ENCODE measurements around the gene TPRG1L.

The TPRG1L gene

GRCh38 chr1:3649342-3650247, 24.8 kb downstream of the TPRG1L start, which contains the start of gene WRAP73:
Gene WRAP73, minus strand, starts transcription at chr1:3650103. Its CDS starts 104 bp downstream, at chr1:3649999.
- peak; percentile 88 for DNase-seq

GRCh38 chr1:3650248-3651025, 25.6 kb downstream of the TPRG1L start:
- DNase-seq, result no peak

DNA sequence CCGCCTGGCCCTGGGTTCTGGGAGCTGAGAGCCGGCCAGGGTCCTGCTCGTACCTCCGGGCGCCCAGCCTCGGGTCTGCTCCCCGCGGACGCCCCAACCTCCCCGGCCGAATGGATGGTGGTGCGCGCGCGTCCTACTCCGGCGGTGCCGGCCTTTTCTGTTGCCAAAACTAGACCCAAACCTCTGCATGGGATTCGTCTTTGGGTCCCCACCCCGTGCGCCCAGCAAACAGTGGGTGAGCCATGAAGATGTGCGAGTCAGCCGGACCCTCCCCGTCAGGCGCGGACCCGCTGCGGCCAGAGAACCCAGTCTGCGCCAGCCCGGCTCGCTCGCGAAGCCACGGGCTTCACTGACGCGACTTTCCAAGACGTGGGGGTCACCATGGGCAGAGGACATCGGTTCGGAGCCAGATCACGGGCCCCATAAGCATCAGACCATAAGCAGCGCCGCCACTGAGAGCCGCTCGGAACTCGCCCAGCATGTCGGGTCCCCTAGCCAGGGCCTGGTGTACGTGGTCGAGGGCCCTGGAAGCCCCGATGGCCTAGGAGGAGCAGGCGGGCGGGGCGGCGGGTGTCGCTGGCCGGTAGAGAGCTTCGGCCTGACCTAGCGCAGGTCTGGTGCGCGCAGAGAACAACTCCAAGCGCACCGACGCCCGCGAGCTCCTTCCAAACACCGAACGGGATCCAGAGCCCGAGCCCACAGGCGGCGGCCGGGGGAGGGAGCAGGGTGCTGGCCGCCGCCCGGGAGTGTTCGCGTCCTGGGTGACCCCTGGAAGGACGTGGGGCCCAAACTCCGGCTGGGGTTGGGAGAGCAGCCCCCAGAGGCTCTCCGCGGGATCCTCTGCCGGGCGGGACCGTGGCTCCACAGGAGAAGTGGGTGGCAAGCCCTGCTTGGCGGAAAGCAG, 26.5 kb downstream of the TPRG1L start:
- DNase-seq, result no peak

DNA sequence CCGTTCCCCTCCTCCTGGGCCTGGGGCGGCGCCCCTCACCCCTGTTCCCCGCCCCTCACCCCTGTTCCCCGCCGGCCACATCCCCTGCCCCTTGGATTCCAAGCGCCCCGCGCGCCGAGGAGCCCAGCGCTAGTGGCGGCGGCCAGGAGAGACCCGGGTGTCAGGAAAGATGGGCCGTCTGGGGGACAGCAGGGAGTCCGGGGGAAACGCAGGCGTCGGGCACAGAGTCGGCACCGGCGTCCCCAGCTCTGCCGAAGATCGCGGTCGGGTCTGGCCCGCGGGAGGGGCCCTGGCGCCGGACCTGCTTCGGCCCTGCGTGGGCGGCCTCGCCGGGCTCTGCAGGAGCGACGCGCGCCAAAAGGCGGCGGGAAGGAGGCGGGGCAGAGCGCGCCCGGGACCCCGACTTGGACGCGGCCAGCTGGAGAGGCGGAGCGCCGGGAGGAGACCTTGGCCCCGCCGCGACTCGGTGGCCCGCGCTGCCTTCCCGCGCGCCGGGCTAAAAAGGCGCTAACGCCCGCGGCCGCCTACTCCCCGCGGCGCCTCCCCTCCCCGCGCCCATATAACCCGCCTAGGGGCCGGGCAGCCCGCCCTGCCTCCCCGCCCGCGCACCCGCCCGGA, 27.2 kb downstream of the TPRG1L start, which contains the start of gene TP73:
Gene TP73 (plus strand): TSS at position 587 of the 618 bp plus-strand sequence. CDS start 29,850 bp downstream, outside the sequence.
- no peak for DNase-seq

- no peak for DNase-seq
Observed at GRCh38 chr1:3652548-3653285, 27.9 kb downstream of the TPRG1L start.

GRCh38 chr1:3653286-3653618, 28.4 kb downstream of the TPRG1L start:
- DNase-seq, result no peak

DNA sequence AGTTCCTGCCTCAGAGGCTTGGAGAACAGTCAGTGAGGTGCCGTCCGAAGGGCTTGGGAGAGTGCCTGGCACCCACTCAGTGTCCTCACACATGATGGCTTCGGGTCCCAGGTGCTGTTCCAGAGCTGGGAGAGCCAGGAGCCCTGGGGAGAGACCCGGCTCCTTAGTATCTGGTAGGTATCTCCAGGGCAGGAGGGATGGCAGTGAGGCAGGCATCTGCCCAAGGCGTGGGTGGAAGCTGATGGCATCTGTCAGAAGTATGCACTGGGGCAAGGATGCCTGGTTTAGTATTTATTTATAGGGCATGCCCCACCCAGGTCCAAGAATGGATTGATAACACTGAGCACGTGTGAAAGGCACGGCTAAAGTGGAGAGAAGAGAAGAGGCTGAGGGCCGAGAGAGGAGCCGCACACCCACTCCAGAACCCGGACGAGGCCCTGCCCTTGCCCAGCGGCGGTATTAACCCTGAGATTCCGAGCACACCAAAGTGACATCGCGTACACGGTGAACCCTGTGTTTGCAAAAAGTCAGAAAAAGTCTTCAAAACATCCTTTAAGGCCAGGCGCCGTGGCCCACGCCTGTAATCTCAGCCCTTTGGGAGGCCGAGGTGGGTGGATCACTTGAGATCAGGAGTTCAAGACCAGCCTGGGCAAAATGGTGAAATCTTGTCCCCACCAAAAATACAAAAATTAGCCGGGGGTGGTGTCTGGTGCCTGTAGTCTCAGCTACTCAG, 29.9 kb downstream of the TPRG1L start:
- DNase-seq, result no peak

DNA sequence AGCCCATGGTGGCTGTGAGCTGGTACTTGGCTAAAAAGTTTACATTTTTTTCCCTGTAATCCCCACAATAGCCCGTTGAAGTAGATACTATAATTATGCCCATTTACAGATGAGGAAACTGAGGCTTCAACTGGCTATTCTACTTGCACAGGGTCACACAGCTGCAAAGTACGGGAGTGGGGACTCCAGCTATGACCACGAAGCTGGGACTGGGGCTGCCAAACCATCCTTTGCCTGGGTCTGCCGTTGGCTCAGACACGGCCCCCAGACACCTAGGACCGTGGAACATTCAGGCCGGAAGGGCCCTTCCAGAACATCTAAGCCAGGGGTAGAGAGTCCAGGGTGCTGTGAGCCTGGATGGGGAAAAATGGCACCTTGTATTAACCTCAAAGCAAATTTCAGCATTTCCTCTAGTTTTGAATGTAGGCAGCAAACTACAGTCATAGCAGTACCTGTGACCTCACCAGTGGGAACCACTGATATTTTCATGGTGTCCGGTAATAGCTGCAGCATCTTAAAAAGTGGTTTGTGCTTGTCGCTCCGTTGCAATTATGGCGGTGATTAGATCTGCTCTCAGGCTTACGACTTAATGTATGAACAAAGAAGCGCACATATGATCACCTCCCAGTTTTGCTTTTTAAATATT, 31.8 kb downstream of the TPRG1L start:
- no peak for DNase-seq

GRCh38 chr1:3657096-3657475, 32.3 kb downstream of the TPRG1L start:
- no peak for DNase-seq

GRCh38 chr1:3657578-3658230, 32.9 kb downstream of the TPRG1L start:
- no peak for DNase-seq

DNA sequence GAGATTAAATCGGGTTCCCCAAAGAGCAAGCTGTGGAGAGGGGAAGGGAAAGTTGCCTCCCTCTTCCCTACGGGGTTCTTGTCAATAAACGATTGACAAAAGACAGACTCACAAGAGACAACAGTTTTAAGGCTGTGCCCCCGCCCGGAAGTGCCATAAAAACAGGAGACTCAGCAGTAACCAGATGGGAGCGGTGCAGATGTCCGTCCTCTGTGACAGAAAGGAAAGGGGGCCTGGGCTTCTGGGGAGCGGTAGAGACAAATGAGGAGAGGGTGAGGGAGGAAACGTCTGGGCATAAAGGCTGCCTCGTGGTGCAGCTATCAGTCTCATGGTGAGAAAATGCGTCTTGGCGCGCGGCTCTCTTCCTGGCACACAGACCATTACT, 33.4 kb downstream of the TPRG1L start:
- DNase-seq, result no peak

- DNase-seq, result no peak
Observed at GRCh38 chr1:3659093-3659492, 34.3 kb downstream of the TPRG1L start.

DNA sequence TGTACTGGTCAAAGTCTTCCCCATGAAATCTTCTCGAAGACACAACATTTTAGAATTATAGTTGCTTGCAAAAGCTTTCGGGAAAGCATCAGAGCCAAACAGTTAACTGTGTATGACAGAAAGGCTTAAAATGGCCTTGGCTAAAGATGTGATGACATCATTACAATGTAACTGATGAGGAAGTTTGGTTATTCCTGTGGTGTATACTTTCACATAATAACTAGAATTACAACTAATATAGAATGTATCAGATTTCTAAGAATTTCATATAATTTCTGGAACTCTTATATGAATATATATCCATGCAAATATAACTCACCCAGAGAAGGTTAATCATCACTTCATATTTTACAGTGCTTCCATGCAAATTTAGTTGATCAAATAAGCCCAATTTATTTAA, 35.9 kb downstream of the TPRG1L start:
- DNase-seq, result no peak

DNA sequence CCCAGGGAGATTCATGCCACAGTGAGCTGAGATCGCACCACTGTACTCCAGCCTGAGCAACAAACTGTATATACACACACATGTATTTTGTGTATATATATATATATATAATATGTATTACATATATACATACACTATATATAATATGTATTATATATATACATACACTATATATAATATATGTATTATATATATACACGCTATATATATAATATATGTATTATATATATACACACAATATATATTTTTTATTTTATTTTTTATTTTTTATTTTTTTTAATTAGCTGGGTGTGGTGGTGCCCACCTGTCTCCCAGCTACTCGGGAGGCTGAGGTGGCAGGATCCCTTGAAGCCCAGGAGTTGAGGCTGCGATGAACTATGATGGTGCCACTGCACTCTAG, 36.8 kb downstream of the TPRG1L start:
- no peak for DNase-seq

- no peak for DNase-seq
Observed at GRCh38 chr1:3662080-3662671, 37.4 kb downstream of the TPRG1L start.

- DNase-seq, result no peak
Observed at GRCh38 chr1:3663999-3664699, 39.3 kb downstream of the TPRG1L start.

- no peak for DNase-seq
Observed at GRCh38 chr1:3664700-3665375, 40.0 kb downstream of the TPRG1L start.

DNA sequence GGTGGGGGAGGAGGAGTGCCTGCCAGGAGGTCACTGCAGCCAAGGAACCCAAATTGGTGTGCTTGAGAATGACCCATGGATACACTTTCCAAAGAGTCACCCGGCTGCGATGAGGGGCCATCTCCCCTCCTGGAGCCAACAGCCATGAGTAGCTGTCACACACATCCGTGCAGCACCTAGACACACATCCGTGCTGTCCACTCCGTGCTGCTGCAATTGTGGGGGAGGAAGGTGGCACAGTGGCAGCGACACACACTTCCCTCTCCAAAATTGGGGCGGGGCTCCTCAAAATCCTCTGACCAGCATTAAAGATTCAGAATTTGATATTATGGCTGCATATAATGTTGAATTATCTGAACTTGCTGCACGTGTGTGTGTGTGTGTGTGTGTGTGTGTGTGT, 43.3 kb downstream of the TPRG1L start:
- no peak for DNase-seq

Data from fibroblast of skin of right biceps (primary cell).